HG02943 (cell line): Measurements from ENCODE around the gene ANO3.
"Not testable (repeated sequence)": the region's sequence is repeated elsewhere in the genome, so short reads cannot be mapped to it uniquely, and the experiment has no call there.

ENCODE experiments used
- ATAC-seq: cut with Tn5 transposase; IDR thresholded peaks from one replicate; pipeline ENCODE4 v1.9.1; 2021; ENCODE audit warnings: mild to moderate bottlenecking, low read depth, moderate library complexity; ENCODE audit not compliant: unreplicated experiment

The ANO3 gene

DNA sequence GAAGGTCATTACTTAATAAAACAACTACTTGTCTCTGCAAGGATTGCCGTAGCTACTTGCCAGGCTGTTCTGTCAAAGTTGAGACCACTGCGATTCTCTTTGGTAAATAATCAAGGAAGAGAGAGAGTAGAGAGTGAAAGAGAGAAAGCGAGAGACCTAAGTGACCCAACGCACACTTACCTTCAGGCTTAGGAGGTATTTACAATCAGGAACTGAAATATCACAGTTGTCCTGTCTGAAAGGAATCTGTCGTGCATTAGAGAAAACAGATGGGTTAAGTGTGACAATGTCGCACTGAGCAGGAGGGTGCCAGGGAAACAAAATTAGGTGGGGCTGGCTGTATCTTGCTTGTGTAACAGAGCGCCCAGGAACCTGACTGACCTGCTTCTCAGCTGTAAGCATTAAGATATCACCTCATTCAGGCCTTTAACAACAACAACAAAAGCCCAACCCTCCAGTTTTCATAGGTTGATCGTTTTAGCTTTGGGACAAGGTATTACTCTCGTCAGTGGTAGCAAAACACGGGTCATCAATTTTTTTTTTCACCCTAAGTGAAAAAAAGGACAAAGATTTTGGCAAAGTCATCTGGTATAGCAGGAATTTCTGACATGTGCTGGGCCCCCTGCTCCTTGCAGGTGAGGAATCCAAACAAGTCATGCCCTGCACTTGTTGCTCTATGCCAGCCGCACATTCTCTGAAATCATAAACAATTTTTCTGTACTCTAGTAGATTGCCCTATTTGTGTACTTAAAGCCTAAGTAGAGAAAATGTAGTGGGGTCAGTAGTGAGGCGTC is 240.1 kb downstream of the ANO3 start, which contains the start of gene MUC15:
TSS of gene MUC15 (minus strand) at position 403 of the 794 bp plus-strand sequence. CDS start 5,169 bp downstream, outside the sequence.
- no peak for ATAC-seq

DNA sequence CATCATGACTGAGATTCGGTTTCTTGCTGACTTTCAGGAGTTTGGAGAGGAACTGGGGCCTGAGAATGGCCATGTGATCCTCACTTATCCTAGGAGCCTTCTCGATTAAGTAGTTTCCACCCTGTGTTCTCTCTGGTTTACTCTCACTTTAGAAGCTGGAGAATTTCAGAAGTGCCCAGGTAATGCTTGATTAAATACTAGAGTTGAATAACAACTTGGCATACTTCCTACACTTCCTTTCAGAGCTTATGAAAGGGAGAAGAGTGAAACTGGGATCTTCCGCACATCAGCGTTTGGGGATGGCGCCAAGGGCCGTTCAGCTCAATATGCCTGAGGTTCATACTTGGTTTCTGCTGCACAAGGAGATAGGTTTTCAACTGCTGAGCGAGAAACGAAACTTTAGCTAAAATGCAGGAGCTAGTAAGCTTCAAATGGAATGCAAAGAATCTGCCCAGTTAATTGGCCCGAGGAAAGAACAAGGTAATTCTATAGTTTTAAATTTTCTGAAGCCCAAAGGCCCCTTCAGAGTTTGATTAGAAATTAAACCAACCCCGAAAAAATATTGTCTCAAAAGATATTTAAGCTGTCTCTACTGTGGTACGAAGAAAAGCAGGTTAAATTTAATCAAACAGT is 241.0 kb downstream of the ANO3 start:
- no peak for ATAC-seq

DNA sequence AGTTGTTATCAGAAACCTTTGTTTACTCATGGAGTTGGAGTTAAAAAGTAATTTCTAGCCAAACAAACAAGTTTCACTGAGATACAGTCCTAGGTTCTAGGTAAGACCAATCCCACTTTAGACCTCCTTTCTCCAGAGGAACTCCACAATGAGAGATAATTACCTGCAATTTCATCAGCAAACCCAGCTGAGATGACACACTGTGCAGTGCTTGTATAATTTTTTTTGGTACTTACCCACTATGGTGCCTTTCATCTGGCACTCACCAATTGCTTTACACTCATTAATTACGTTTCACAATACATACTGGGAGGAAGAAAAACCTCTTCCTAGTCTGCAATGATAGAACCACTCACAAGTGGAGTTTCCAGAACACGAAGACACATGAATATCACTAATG is 242.0 kb downstream of the ANO3 start:
- no peak for ATAC-seq

DNA sequence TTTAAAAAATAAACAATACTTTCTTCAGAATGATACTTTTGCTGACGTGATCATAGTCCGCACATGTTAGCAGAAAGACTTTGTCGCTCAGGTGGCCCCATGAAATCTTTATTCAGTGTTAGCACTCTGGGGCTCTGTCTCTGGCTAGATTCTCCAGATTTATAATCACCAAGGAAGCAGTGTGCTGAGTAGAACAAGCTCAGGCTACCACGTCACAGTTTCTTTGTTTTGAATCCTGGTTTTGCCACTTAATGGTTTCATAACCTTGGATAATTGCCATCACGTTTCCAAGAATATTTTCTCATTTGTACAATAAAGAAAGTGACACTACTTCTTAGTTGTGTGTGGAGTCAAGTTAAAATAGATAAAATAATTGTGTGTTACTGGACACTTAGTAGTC is 244.0 kb downstream of the ANO3 start:
- no peak for ATAC-seq

DNA sequence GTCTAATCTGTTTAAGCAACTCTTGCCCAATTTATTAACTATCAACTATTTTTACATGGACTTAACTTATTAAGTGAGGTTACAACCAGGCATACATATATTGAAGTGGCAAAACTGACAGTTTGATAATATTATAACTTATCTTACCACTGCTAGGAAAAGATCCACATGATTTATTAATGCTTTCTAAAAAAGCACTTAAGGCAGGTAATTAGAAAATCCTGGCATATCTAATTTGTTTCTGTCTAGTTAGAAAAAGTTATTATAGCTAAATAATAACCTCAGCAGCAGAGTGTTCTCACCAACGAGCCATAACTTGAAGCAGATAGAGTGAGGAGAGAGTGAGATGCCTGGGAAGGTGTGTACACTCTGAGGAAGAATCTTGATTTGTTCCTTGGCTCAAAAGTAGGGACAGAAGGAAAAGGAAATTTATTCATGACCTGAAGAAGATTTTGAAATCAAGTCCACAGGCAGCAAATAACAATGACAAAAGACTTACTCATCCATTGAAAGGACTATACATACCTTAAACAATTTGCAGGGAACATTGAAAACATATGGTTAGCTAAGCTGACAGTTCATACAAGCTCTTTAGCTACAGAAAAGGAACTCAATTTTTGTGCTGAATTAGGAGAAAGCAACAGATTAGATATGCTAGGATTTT is 247.2 kb downstream of the ANO3 start:
- no peak for ATAC-seq

DNA sequence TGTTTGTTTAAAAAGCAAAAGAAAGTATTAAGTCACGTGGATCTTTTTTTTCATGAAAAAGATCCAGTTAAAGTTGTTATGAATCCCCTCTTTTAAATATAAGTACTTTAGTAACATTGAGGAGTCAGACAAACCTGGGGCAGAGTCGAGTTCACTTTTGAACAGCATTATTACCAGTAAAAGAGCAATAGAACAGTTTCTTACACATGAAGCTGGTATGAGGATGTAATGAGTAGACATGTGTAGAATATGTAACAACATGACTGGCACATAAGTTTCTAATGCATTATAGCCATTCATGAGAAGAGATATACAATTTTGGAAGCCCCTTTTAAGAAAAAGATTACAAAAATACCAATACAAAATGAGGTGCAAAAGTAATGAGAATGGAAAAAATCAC is 247.8 kb downstream of the ANO3 start:
- no peak for ATAC-seq

DNA sequence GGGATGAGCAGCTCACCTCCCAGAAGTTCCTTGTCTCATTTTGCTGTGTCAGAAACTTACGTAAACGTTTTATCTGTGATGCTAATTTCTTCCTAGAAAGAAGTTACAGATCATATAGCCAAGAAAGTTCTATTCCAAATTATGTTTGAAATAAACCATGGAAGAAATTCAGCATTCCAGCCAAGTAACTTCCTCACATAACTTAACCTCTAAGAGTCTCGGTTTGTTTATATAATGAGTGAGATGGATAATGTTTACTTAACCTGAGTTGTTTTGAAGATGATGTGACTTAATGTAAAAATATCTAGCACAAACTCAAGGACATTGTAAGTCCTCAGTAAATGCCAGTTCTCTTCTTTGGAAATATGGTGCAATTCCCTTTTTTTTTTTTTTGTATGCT is 249.0 kb downstream of the ANO3 start:
- no peak for ATAC-seq

DNA sequence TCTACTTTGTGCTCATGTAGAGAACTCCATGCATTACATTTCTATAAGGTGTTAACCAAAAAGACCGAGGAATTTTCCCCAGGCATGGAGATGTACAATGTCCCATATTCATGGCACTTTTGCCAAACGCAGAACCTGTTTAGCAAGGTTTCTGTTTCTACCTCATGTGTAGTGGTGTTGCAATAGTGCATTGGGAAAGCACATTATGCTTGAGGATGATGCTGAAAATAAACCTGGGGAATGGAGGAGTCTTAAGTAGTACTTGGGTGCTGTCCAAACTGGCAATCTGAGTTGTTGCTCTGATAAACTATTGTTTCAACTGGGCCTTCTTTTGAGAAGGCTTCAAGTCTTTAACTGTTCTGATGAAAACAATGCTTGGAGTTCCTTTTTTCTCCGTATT is 251.6 kb downstream of the ANO3 start:
- ATAC-seq: no peak

DNA sequence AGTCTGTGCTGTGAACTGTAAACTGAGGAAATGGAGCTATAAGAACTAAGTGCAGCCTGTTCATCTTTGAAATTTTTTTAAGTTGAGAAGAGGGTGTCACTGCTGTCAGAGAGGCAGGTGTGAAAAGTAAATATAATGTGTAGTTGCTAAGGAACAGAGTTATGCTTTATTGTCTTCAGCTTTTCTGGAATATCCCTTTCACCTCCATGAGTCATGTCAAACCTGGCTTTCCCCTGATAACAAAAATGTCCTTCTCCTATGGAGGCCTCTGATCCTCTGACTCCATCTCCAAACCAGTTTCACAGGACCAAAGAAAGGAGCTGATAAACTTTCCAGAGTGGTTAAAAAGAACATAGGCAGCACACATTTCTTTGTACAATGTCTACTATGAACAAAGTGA is 252.9 kb downstream of the ANO3 start:
- ATAC-seq: no peak

DNA sequence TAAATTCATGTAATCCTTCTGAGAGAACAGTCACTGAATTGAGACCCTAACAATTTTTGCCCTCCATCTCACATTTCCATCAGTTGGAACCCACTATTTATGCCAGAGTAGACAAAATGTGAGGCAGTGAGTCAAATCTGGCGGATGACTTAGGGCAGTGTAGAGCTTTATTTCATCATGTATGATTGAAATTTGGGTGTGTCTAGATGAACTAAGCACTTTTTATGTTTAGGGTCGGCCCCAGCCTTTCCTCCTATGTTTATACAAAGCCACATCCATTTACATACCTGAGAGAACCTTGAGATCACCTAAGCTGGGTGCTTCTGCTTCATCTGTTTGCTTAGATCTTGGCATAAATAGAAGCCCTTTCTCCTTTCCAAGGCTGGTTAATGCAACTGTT is 255.1 kb downstream of the ANO3 start:
- no peak for ATAC-seq

DNA sequence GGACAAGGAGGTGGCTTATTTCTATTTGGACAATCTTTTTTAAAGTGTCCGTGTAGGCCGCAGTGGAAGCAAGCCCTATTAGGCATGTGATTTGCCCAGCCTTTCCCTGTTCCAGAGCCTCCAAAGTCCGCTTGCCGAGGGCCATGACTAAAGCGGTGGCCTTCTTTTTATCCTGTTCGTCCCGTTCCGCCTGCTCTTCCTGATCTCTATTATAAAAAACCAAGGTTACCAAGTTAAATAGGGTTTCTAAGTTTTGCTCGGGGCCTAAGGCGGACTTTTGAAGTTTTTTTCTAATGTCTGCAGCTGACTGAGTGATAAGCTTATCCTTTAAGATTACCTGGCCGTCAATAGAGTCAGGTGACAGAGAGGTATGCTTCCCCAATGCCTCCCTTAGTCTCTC is 261.8 kb downstream of the ANO3 start:
- no peak for ATAC-seq

DNA sequence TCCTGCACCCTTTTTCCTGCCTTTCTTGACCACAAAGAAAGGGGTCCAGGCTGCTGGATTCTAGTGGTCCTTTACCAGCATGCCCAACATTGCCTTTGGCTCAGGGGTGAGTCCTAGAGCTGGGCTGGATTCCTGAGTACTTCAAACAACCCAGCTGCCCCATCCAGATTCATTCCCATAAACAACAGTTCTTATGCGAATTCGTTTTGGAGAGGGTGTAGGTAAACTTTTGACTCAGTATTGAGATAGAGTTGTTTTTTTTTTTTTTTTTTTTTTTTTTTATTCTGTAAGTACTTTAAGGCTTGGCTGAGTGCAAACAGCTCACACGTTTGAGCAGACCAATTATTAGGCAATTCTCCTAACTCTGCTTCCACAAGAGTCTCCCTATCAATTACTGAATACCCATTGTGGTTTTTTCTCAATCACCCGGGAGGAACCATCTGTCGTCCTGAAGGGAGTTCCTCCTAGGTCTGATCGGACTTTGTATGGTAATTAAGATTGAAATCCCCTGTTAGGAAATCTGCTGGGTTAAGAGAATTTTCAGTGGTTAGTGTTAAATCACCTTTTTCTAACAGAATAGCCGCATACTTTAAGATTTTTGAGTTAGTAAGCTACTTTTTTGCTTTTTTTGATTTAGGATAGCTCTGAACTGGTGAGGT is 263.4 kb downstream of the ANO3 start:
- ATAC-seq: not testable (repeated sequence)

DNA sequence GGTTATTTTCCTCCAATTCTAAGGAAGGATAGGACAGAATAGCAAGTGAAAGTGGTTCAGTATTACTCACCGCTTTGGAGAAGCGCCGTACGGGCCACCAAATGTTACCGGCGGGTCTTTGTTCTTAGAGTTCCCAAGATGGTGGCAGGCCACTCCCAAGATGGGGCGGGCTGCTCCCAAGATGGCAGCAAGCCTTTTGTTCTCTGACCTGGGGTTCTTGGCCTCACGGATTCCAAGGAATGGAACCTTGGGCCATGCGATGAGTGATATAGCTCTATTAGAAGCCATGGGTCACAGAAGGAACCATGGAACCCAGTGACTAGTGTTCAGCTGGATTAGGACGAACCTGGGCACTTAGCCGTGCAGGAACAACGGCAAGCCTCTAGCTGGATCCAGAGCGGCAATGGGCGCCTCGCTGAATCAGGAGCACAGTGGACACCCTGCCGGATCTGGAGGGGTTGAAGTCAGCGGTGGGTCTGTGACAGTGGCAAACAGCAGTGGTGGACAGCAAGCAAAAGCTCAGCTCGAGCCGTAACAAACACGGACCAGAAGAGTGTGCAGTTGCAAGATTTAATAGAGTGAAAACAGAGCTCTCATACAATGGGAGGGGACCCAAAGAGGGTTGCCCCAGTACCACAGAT is 265.2 kb downstream of the ANO3 start:
- ATAC-seq: not testable (repeated sequence)

DNA sequence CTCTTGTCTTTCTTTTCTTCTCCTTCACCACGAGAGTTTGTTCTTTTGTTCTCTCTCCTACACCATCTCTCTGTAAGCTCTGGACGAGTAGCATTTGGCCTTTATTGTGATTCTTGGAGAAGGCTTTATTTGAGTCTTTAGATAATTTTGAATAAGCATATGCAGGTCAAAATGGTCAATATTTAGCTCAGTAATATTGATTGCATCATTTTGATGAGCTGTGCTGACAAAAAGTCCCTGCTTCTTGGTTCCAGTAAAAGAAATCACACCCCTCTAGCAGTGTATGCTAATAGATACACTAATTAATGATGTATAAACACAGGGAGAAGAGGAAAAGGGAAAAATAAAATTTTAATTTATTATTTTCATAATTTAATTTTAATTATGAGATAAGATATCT is 266.0 kb downstream of the ANO3 start:
- no peak for ATAC-seq

DNA sequence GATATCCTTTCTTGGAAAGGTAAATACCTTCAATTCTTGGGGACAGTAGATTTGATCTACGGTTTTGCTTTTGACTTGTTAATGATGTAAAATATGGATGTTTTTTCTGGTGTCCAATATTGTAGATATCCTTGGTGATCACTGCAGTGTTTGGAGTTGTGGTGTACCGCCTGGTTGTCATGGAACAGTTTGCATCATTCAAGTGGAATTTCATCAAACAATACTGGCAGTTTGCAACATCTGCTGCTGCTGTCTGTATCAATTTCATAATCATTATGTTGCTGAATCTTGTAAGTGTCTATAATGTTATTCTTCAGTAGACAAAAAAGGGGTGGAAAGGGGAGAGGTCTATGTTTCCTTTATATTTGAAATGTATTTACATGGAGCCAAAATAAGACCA is 267.5 kb downstream of the ANO3 start:
- no peak for ATAC-seq

DNA sequence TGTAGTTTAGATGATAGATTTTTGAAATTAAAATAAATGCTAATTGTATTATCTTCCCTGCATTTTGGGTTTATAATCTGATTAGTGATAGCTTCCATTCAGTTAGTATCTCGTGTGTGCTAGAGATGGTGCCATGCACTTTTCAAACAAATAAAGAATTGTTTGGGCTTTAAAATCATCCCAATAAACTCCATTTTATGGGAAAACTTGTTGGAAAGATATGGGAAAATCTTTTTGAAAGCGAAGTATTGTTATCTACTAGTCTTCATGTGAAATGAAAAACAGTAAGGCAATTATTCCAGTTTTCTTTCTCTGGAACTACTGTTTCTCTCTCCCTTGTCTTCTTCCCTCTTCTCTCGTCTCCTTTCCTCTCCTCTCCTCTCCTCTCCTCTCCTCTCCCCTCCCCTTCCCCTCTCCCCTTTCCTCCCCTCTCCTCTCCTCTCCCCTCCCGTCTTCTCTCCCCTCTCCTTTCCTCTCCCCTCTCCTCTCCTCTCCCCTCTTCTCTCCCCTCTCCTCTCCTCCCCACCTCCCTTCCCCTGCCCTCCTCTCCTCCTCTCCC is 268.0 kb downstream of the ANO3 start:
- no peak for ATAC-seq

DNA sequence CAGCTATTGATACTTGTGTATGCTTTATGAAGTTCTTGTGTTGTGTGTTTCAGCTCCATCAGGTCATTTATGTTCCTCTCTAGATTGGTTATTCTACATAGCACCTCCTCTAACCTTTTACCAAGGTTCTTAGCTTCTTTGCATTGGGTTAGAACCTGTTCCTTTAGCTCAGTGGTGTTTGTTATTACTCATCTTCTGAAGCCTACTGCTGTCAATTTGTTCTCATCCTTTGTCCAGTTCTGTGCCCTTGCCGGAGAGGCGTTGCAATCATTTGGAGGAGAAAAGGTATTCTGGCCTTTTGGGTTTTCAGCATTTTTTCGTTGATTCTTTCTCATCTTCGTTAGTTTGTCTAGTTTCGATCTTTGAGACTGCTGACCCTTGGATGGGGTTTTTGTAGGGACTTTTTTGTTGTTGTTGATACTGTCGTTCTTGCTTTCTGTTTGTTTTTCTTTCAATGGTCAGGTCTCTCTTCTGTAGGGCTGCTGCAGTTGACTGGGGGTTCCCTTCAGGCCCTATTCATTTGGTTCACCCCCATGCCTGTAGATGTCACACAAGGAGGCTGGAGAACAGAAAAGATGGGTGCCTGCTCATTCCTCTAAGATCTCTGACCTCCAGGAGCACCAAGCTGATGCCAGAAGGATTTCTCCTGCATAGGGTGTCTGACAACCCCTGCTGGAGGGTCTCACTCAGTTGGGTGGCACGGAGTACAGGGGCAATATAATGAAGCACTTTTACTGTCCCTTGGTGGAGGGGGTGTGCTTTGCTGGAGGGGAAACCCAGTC is 276.0 kb downstream of the ANO3 start:
- ATAC-seq: no peak

DNA sequence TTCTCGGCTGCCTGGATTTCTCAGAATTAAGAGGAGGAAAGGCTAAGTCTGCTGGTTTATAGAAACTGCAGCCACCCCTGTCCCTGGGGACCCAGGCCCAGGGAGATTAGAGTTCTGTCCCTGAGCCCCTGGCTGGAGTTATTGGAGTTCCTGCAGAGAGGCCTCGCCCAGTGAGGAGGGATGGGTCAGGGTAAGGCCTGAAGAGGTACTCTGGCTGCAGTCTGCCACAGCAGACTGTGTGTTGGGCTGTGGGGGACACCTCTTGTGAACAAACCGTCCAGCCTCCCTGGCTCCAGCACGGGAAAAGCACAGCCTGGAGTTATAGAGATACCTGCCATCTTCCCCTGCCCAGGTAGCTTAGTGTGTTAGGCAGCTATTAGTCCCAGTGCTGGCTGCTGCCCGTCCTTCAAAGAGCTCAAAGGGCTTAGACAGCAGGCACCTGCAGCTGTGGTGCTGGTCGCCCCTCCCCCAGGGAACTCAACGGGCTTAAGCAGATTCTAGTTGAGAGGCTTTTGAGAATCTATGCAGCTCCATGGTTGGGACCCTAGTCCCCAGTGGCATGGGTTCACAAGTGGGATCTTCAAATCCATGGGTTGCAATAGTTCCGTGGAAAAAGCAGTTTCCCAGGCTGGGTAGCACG is 276.7 kb downstream of the ANO3 start:
- no peak for ATAC-seq

DNA sequence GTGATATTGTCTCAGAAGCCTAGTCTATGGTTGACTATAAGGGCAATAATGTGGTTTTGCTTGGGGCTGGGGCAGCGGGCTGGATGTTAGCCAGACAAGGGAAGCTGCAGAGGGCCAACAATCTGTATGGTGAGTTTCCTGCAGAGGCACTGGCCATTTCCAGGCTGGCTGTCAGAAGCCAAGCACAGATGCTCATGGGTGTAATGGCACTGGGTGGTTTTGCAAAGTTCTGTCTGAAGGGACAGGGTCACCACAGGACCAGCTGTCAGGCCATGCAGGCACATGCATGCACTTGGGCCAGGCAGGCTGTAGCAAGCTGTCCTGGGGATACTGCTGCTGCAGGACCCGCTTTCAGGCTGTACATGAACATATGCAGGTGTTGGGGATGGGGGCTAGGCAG is 281.8 kb downstream of the ANO3 start:
- no peak for ATAC-seq
